GM19035 (cell line): ENCODE measurements around the gene ABCA4.

ENCODE experiments used
- ATAC-seq: cut with Tn5 transposase; IDR thresholded peaks from one replicate; pipeline ENCODE4 v1.9.1; 2021; ENCODE audit not compliant: unreplicated experiment

The ABCA4 gene

DNA sequence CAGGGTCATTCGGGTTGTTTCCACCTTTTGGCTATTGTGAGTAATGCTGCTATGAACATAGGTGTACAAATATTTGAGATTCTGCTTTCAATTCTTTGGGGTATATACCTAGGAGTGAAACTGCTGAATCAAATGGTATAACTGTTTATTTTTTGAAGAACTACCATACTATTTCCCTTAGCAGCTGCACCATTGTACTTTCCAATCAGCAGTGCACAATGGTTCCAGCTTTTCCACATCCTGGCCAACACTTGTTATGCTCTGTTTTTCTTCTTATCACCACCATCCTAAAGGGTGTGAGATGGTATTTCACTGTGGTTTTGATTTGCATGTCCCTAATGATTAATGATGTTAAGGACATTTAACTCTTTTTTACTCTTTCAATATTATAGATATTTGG is 3.6 kb upstream of the ABCA4 start:
- no peak for ATAC-seq

- ATAC-seq: no peak
Observed at GRCh38 chr1:94122201-94122970, 1.4 kb upstream of the ABCA4 start.

GRCh38 chr1:94121411-94121821 is 468 bp upstream of the ABCA4 start:
- ATAC-seq: no peak

GRCh38 chr1:94120570-94120901 is 412 bp downstream of the ABCA4 start:
- no peak for ATAC-seq

DNA sequence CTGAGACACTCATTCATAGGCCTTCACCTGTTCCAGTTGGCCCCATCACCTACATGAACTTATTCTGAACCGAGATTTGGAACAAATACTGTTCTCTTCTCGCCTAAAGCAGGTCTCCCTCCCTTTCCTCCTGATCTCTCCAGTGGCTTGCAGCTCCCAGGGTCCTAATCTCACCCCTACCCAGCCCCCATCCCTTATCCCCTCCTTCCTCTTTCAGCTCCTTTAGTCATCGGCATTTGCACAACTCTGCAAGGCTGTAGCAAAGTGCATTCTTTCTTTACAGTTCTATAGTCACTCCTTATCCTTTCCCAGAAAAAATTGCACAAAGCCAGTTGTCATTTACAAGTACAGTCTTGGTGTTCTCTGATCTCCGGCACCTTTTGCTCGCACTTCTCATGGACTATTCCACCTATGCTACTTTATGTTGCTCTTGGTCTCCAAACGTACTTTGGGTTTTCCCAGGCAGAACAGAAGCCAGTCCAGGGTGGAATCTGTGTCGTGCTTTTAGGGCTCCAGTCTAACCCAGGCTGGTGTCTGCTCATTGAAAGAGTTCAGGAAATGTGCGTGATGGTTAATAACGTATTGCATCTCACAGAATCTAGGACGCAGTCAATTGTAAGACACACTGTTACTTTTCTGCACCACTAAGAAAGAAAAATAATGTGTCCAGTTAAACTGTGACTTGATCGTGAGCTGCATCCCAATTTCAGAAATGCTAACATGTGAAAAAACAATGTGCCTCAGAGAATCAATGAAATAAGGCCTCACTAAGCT is 965 bp downstream of the ABCA4 start:
- ATAC-seq: no peak

DNA sequence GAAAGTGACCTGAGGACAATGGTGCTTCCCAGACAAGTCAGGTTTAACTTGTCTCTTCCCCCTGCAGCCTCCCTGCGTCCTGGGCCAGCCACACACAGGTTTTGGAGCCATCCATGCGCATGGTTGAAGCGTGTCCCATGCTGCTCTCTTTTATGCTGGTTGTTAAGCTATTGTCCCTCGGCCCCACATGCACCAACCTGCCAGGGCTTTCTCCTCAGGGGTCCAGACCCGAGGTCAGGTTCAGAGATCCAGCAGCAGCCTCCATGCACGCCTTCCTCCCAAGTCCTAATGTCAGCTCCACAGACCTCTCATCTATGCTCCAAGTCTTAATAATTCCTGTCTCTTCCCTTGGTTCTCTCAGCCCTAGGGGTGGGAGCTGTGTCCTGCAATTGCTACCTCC is 1.6 kb downstream of the ABCA4 start:
- no peak for ATAC-seq

GRCh38 chr1:94118471-94118870 is 2.5 kb downstream of the ABCA4 start:
- no peak for ATAC-seq

DNA sequence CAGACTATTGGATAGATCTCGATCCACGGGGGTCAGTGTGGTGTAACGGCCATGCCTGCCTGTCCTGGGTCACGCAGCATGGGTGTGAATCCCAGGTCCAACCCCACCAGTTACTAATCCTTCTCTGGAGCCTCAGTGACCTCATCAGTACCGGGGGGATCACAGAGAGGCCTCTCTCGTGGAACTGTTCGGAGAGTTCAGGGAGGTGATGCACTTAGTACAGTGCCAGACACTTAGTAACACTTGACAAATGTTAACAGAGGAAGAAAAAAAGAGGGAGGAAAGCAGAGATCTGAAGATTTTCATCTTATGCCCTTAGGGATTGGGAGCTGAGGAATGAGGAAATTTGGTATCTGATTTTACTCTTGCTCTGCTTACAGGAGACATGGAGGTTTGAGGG is 2.9 kb downstream of the ABCA4 start:
- ATAC-seq: no peak

DNA sequence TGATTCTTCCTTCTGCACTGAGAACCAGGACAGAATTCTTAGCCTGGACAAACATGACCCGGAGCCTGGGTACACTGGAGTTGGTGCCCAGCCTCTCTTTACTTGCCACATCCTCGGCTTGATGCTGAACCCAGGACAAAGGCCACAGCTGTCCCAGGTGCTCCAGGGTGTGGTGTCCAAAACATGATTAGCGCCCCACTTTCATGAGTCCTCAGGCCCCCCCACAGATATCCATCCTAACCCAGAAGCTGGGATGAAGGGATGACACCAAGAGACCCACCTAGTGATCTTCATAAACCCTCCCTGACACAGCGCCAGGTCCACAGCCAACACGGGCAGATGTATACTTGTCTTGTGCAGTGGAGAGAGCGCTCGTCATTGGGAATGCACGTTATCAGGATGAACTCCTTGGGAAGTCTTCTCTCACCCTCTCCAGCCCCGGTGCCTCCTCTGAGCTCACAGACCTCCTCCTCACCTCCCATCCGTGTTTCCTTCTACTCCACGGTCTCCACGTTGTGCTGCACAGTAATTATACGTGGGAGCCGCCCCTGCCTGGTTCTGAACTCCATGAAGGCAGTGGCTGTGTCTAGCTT is 3.6 kb downstream of the ABCA4 start:
- no peak for ATAC-seq

- ATAC-seq: no peak
Observed at GRCh38 chr1:94115900-94116436, 5.0 kb downstream of the ABCA4 start.

DNA sequence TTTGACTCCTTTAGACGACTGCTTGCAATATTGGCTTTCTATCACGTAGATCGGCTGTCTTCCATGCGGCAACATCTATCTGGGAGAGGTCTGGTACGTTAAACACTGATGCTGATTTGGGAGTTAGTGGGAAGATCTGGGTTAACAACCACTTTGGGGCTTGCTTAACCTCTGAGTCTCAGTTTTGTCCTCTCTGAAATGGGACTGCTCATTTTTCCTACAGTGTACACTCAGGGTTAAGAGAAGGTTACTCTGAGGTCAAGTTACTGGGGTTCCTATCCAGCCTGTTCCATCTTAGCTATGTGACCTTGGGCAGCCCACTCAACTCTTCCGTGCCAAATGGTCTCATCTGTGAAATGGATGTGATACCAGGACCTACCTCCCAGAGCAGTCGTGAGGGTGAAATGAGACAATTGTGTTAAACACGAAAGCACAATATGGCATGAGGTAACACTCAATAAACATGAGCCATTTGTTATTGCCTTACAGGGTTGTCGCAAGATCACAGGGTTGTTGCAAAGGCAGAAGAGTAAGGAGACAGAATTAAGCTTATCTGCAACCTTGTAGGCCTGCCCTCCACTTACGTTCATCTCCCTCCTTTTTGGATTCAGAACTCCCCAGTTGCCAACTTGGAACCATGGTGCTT is 5.6 kb downstream of the ABCA4 start:
- ATAC-seq: no peak

DNA sequence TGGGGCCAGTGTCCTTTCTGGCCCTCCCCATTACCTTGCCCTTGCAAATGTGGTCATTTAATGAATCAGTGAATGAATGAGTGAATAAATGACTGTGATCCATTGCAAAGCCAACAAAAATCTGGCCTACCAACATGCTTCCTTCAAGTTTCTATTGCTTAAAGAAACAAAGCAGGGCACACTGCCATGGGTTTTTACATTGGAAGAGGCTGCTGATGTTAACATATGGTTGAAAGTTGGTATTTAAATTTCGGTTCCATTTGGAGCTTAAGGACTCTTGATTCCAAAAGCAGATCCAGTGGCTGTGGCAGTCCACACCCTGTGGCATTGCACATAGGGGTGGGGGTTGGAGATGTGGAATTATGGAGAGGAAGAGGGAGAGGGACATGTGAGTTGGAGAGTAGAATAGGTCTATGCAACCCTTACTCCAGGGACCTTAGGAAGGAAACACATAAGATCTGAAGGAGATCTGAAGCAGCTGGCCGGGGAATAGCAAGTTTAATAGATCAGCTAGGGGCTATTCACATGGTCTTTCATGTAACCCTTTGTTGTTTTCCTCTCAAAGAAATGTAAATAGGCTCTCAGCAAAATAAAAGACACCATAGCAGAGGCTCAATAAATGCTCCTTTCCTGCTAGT is 7.2 kb downstream of the ABCA4 start:
- no peak for ATAC-seq

GRCh38 chr1:94111879-94112278 is 9.1 kb downstream of the ABCA4 start:
- peak; percentile 89 for ATAC-seq

DNA sequence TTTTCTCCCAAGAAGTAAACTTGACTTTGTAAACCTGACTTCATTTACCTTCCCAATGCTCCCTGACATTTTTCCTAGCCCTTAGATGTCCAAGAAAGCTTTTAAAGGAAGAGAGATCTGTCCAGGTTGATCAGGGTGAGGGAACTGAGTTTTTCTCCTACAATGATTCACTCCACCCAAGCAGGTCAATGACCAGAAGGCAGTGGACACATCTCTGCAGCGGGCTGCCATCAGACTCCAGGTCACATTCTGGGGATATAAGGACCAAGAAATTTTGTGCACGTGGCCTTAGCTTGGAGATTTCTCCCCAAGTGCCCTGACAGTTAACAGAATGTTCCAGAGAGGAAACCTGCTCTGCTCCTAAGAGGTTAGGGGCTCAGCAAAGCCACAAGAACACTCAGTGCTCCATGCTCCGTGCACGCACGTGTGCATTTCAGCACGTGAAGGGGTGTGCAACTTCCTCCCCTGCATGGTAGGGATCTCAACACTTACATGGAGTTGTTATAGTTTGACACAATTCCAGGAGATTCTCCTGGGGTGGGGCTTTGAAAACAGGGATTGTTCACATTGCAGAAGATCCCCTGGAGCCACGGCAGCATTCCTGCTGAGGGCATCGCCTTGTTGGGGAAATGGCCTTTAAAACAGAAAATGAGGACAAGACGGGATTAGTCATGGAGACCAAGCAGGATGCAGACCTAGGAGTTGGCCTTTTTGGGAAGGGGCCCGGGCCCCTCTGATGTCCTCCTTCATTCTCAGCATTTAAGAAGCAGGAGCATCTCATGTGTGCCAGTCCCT is 9.8 kb downstream of the ABCA4 start:
- ATAC-seq: no peak

DNA sequence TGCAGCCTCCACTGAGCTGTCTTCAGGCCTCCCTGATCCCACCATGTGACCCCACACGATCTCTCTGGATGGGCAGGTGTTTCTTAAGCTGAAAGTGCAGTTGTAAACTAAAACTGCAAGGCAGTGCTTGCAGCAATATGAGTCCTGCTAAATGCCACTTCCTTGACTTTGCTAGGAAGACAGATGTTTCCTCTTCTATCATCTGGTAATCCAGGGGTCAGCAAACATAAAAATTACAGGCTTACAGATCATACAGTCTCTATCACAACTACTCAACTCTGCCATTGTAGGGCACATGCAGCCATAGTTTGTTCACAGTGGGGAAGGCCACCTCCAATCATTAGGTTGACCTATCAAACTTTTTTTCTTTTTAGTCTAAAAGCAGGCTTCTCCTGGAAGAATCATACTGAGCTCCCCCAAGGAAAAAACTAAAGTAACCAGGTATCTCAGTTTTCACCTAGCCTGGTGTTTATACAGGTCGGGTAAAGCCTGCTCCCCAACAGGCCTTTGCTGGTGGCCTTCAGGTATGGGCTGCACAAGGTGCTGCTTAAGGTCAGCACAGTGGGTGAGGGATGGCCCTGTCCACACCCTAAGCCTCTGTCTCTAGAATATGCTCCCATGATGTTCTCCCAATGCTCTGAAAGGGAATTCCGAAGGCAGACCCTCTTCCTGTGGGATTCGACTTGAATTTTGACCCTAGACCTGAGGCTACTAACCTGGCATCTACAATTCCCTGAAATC is 10.8 kb downstream of the ABCA4 start:
- no peak for ATAC-seq

DNA sequence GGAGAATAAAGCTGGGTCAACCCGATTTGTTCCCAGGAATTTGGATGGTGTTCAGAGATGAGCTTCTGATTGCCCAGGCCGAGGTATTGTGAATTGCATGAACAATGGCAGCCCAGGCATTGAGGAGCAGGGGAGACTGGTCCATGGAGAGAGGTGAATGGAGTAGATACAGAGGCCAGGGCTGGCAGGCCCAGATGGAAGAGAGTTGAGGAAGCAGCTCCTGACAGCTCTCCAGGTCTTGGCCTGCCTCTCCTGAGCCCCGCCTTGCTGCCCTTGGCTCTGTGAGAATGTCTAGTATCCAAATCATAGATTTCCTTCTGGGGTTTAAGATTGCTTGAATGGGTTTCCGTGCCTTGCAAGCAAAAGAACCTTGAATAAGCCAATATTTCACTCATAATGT is 11.5 kb downstream of the ABCA4 start:
- no peak for ATAC-seq

DNA sequence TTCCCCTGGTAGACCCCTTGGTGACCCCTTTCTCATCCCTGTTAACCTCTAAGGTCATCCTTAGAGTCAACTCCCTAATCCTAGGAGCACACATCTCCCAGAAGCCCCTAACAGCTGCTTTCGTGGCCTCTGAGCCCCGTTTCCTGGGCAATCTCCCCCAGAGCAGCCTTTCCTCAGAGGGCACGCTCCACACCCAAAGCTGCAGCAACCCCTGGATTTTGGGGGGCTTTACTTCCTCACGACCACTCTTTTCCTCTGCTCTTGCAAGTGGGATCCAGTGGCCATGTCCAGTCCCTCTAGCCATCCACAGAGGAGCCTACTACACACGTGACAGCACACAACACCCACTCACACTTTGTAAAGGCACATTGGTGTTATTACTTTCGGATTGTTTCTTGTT is 13.8 kb downstream of the ABCA4 start:
- no peak for ATAC-seq

- no peak for ATAC-seq
Observed at GRCh38 chr1:94106716-94107115, 14.2 kb downstream of the ABCA4 start.

GRCh38 chr1:94105957-94106529 is 14.9 kb downstream of the ABCA4 start:
- no peak for ATAC-seq
